Ishikawa (cell line): Measurements from ENCODE around the gene ATP1B3.

ENCODE experiments used
- FOXM1 ChIP-seq: IDR thresholded peaks from 2 replicates; pipeline ENCODE4 v1.6.1; 2012; ENCODE audit warnings: low read depth, borderline replicate concordance
- TF ChIP-seq, protein P1 (sequence below): IDR thresholded peaks from 2 replicates; pipeline ENCODE4 v1.6.1; 2012

- no peak for TF ChIP-seq FOXM1
- TF ChIP-seq, protein P1, sequence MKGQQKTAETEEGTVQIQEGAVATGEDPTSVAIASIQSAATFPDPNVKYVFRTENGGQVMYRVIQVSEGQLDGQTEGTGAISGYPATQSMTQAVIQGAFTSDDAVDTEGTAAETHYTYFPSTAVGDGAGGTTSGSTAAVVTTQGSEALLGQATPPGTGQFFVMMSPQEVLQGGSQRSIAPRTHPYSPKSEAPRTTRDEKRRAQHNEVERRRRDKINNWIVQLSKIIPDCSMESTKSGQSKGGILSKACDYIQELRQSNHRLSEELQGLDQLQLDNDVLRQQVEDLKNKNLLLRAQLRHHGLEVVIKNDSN, result no peak
These were observed 63.3 kb downstream of the ATP1B3 start for GRCh38 chr3:141939759-141940158.
